IMR-90 (cell line): ENCODE data around the gene MAPRE2. TPM values are rescaled to one million over a fixed set of nuclear protein-coding genes. Genes with fewer than 3 reads are reported as not detected.

Source experiments
- ATAC-seq: fragments of 200-7000 bp; cut with Tn5 transposase; 2 replicates; pipeline ENCODE4 v1.9.1; 2020; ENCODE audit warnings: low read depth, mild to moderate bottlenecking, moderate library complexity
- BruUV-seq: library from RNA; stranded (reverse); fragments of 400-500 nt; replicated peaks from 2 replicates; lab custom pipeline; 2021; lab: Mats Ljungman, UMichigan
- CTCF ChIA-PET: fragments of 300-600 bp; formaldehyde crosslinking; extraction: SDS; loops from one replicate; lab custom pipeline; 2021; ENCODE audit warnings: antibody characterized with exemption; lab: Yijun Ruan, JAX
- POLR2A ChIA-PET: fragments of 300-600 bp; sonication (Branson Sonifier 250); formaldehyde crosslinking; loops from one replicate; lab custom pipeline; 2022; ENCODE audit warnings: antibody characterized with exemption; ENCODE audit not compliant: unreplicated experiment; lab: Charles Lee
- DNase-seq: peaks from one replicate; pipeline ENCODE4 v3.0.0; 2013
- H2AFZ ChIP-seq: replicated peaks from 2 replicates; pipeline ENCODE3; 2013; ENCODE audit warnings: low read length, mild to moderate bottlenecking; ENCODE audit not compliant: poor library complexity
- H2AK5ac ChIP-seq: 2 replicates; pipeline ENCODE4 v1.6.1; 2013; ENCODE audit warnings: low read depth, low read length, inconsistent platforms
- H2AK9ac ChIP-seq: replicated peaks from 2 replicates; pipeline ENCODE3; 2013; ENCODE audit warnings: mild to moderate bottlenecking, low read depth, low read length, moderate library complexity; ENCODE audit not compliant: poor library complexity
- H2BK120ac ChIP-seq: 2 replicates; pipeline ENCODE4 v1.6.1; 2013; ENCODE audit warnings: low read depth, low read length, inconsistent platforms
- H2BK15ac ChIP-seq: 3 replicates; pipeline ENCODE4 v1.6.1; 2013; ENCODE audit warnings: low read depth, low read length, inconsistent platforms
- H2BK20ac ChIP-seq: 2 replicates; pipeline ENCODE4 v1.6.1; 2013; ENCODE audit warnings: low read depth, mild to moderate bottlenecking, inconsistent platforms, low read length, moderate library complexity
- H2BK5ac ChIP-seq: 2 replicates; pipeline ENCODE4 v1.6.1; 2013; ENCODE audit warnings: mild to moderate bottlenecking, low read depth, low read length, inconsistent platforms; ENCODE audit not compliant: poor library complexity, severe bottlenecking
- H3K14ac ChIP-seq: replicated peaks from 2 replicates; pipeline ENCODE4 v1.6.1; 2013; ENCODE audit warnings: low read depth, low read length, inconsistent platforms
- H3K18ac ChIP-seq: 2 replicates; pipeline ENCODE4 v1.6.1; 2013; ENCODE audit warnings: low read depth, low read length, control low read depth
- H3K23ac ChIP-seq: 2 replicates; pipeline ENCODE4 v1.6.1; 2013; ENCODE audit warnings: low read depth, low read length, inconsistent platforms
- H3K27ac ChIP-seq: 2 replicates; pipeline ENCODE4 v1.5.1; 2013; ENCODE audit warnings: mild to moderate bottlenecking, control low read depth, low read length; ENCODE audit not compliant: insufficient read depth
- H3K27me3 ChIP-seq: 2 replicates; pipeline ENCODE4 v1.6.1; 2013; ENCODE audit warnings: low read length; ENCODE audit not compliant: control insufficient read depth, insufficient read depth
- H3K36me3 ChIP-seq: 2 replicates; pipeline ENCODE4 v1.6.1; 2013; ENCODE audit warnings: low read length, mixed read lengths; ENCODE audit not compliant: control insufficient read depth, insufficient read depth
- H3K4ac ChIP-seq: 2 replicates; pipeline ENCODE4 v1.6.1; 2013; ENCODE audit warnings: low read depth, low read length, inconsistent platforms
- H3K4me1 ChIP-seq: 2 replicates; pipeline ENCODE4 v1.6.1; 2013; ENCODE audit warnings: low read length, mixed read lengths; ENCODE audit not compliant: control insufficient read depth, insufficient read depth
- H3K4me2 ChIP-seq: 2 replicates; pipeline ENCODE4 v1.6.1; 2013; ENCODE audit warnings: low read depth, mild to moderate bottlenecking, control low read depth, low read length, moderate library complexity
- H3K4me3 ChIP-seq: 2 replicates; pipeline ENCODE4 v1.5.1; 2013; ENCODE audit warnings: low read depth, mild to moderate bottlenecking, control low read depth, low read length, moderate library complexity; ENCODE audit not compliant: insufficient read depth
- H3K56ac ChIP-seq: 2 replicates; pipeline ENCODE4 v1.6.1; 2013; ENCODE audit warnings: low read length, inconsistent platforms; ENCODE audit not compliant: insufficient read depth; ENCODE audit errors: extremely low read depth
- H3K79me1 ChIP-seq, 2 experiments: 2 replicates each; pipeline ENCODE4 v1.6.1; 2013; ENCODE audit warnings: low read length in 2 of 2, inconsistent platforms in 1 of 2, low read depth in 1 of 2
- H3K9ac ChIP-seq: 2 replicates; pipeline ENCODE4 v1.6.1; 2013; ENCODE audit warnings: low read depth, low read length, control low read depth
- H3K9me1 ChIP-seq: 2 replicates; pipeline ENCODE4 v1.6.1; 2013; ENCODE audit warnings: low read length, inconsistent platforms; ENCODE audit not compliant: insufficient read depth
- H3K9me3 ChIP-seq: 2 replicates; pipeline ENCODE4 v1.6.1; 2013; ENCODE audit warnings: low read length; ENCODE audit not compliant: control insufficient read depth, insufficient read depth
- H4K20me1 ChIP-seq: 2 replicates; pipeline ENCODE4 v1.6.1; 2013; ENCODE audit warnings: low read length, inconsistent platforms; ENCODE audit not compliant: insufficient read depth
- H4K5ac ChIP-seq: 2 replicates; pipeline ENCODE4 v1.6.1; 2013; ENCODE audit warnings: mild to moderate bottlenecking, low read depth, low read length, control low read depth
- H4K8ac ChIP-seq, 2 experiments: 2 replicates each; pipeline ENCODE4 v1.6.1; 2013; ENCODE audit warnings: low read depth in 2 of 2, low read length in 2 of 2, control low read depth in 1 of 2, inconsistent platforms in 1 of 2
- H4K91ac ChIP-seq: 2 replicates; pipeline ENCODE4 v1.6.1; 2013; ENCODE audit warnings: low read depth, low read length, inconsistent platforms; ENCODE audit not compliant: insufficient read depth
- CEBPB ChIP-seq: IDR thresholded peaks from 2 replicates; pipeline ENCODE4 v1.6.1; 2012; ENCODE audit warnings: low read depth, low read length, improper control_type of control experiment
- CHD1 ChIP-seq: IDR thresholded peaks from 2 replicates; pipeline ENCODE4 v1.6.1; 2012; ENCODE audit warnings: low read depth, low read length, improper control_type of control experiment
- CTCF ChIP-seq: conservative IDR thresholded peaks from 2 replicates; pipeline ENCODE4 v1.5.1; 2012; ENCODE audit warnings: mild to moderate bottlenecking, low read depth, low read length, improper control_type of control experiment
- ELK1 ChIP-seq: fragments of 150-350 bp; IDR thresholded peaks from 2 replicates; pipeline ENCODE4 v1.6.1; 2016; ENCODE audit warnings: low read depth, mild to moderate bottlenecking, low read length, moderate library complexity, borderline replicate concordance
- FOS ChIP-seq: fragments of 150-350 bp; IDR thresholded peaks from 2 replicates; pipeline ENCODE4 v1.6.1; 2016; ENCODE audit warnings: low read depth, low read length
- MAFK ChIP-seq: IDR thresholded peaks from 2 replicates; pipeline ENCODE4 v1.6.1; 2012; ENCODE audit warnings: low read depth, low read length, improper control_type of control experiment
- MAZ ChIP-seq: IDR thresholded peaks from 2 replicates; pipeline ENCODE4 v1.6.1; 2012; ENCODE audit warnings: low read depth, mild to moderate bottlenecking, low read length, improper control_type of control experiment, moderate library complexity, borderline replicate concordance
- MXI1 ChIP-seq: IDR thresholded peaks from 2 replicates; pipeline ENCODE4 v1.6.1; 2012; ENCODE audit warnings: low read depth, mild to moderate bottlenecking, low read length, moderate library complexity, borderline replicate concordance
- NFE2L2 ChIP-seq: fragments of 150-350 bp; IDR thresholded peaks from 2 replicates; pipeline ENCODE4 v1.6.1; 2016; ENCODE audit warnings: low read depth, mild to moderate bottlenecking, low read length
- POLR2A ChIP-seq: IDR thresholded peaks from 2 replicates; pipeline ENCODE4 v1.6.1; 2012; ENCODE audit warnings: mild to moderate bottlenecking, low read depth, low read length
- RCOR1 ChIP-seq: IDR thresholded peaks from 2 replicates; pipeline ENCODE4 v1.6.1; 2012; ENCODE audit warnings: mild to moderate bottlenecking, low read length, improper control_type of control experiment; ENCODE audit not compliant: insufficient replicate concordance
- RFX5 ChIP-seq: IDR thresholded peaks from 2 replicates; pipeline ENCODE4 v1.8.0; 2012; ENCODE audit warnings: low read depth, mild to moderate bottlenecking, low read length, moderate library complexity
- SMC3 ChIP-seq: fragments of 150-350 bp; IDR thresholded peaks from 2 replicates; pipeline ENCODE4 v1.6.1; 2016; ENCODE audit warnings: low read depth, mild to moderate bottlenecking, antibody characterized with exemption, low read length, moderate library complexity
- WGBS, 2 experiments: methylation state at CpG; one replicate each; pipeline versions ENCODE4 v1.1.5 to v1.1.7; 2013; ENCODE audit warnings: missing lambda C conversion rate in 2 of 2; ENCODE audit not compliant: insufficient read length in 1 of 2; ENCODE audit errors: extremely low coverage in 2 of 2; 5-methylcytosine and 5-hydroxymethylcytosine counted together
- dilution Hi-C: fragments of 300-500 bp; cut with HindIII; formaldehyde crosslinking; loops from one replicate; pipeline ENCODE4 v1.14.3; 2018; ENCODE audit warnings: low sequenced_read_pairs; ENCODE audit not compliant: unreplicated experiment
- in situ Hi-C: fragments of 300-500 bp; cut with MboI; formaldehyde crosslinking; loops from 3 replicates; pipeline ENCODE4 v1.14.3; 2019; ENCODE audit warnings: low sequenced_read_pairs, inconsistent platforms, mixed read lengths
- intact Hi-C: fragments of 100-400 bp; cut with micrococcal nuclease; formaldehyde crosslinking; loops from 2 replicates; pipeline ENCODE4 v1.10.0; 2022
- polyA plus RNA-seq, 3 experiments: library from polyadenylated mRNA; depleted of rRNA; stranded (reverse); fragments of >200 nt; gene quantifications; 2 replicates each; pipeline ENCODE4 v1.2.3, GENCODE V29; 2012; ENCODE audit warnings: low replicate concordance in 1 of 3
- total RNA-seq: library from RNA; depleted of rRNA; stranded (reverse); fragments of >200 nt; gene quantifications from 2 replicates; pipeline ENCODE4 v1.2.3, GENCODE V29; 2012

The MAPRE2 gene
- total and polyA plus RNA-seq, 2 of the 4 experiments (the other 2 are of a cell fraction) = 19.6 to 23.8 TPM

- H2BK120ac ChIP-seq = no peak overlapping the region
- no peak overlapping the region for H3K23ac ChIP-seq
- ChIA-PET POLR2A (no interaction called here), CTCF (interaction anchor here (0.6 to 1.3 kb wide), 3 partner anchors 124 to 575 kb away, joined by 3 to 9 read pairs (median 3); no protein-coding TSS in a partner anchor)
- no peak overlapping the region for H2AK5ac ChIP-seq
- H3K14ac ChIP-seq = no peak overlapping the region
- no peak overlapping the region for H3K9ac ChIP-seq
- no peaks in the 10 kb centered on the region for H3K36me3 ChIP-seq
- ATAC-seq (no peak), DNase-seq (peak; percentile 44)
- TF ChIP-seq NFE2L2 = no peak
- TF ChIP-seq CHD1 = no peak
- TF ChIP-seq CTCF = no peak
- TF ChIP-seq FOS = no peak
- no peak for TF ChIP-seq MXI1
- no peak for TF ChIP-seq RFX5
- no peak for TF ChIP-seq POLR2A
- no peak for TF ChIP-seq ELK1
- TF ChIP-seq MAFK = no peak
- no peak for TF ChIP-seq SMC3
- TF ChIP-seq MAZ = no peak
- no peak for TF ChIP-seq RCOR1
- TF ChIP-seq CEBPB = no peak
- in situ Hi-C loops = no loop called here
- no TSS peak for BruUV-seq
- no peak overlapping the region for H2AK9ac ChIP-seq
- no peak overlapping the region for H4K5ac ChIP-seq
- H3K4me1 ChIP-seq = peaks cover 5% of the 10 kb centered on the region
- intact Hi-C loops = no loop called here
- H3K9me3 ChIP-seq = no peaks in the 10 kb centered on the region
- no peak overlapping the region for H2BK20ac ChIP-seq
- H3K4me2 ChIP-seq = no peak overlapping the region
- H3K27me3 ChIP-seq = no peaks in the 10 kb centered on the region
- no peaks in the 10 kb centered on the region for H3K9me1 ChIP-seq
- H2AFZ ChIP-seq = no peak overlapping the region
- no peaks in the 10 kb centered on the region for H4K20me1 ChIP-seq
- no peak overlapping the region for H3K18ac ChIP-seq
- WGBS, 2 experiments = no CpG with 5 or more reads among the region's 2 CpGs
- H2BK15ac ChIP-seq = no peak overlapping the region
- H3K27ac ChIP-seq = no peak overlapping the region
- H4K91ac ChIP-seq = no peak overlapping the region
- no peak overlapping the region for H3K4ac ChIP-seq
- no peak overlapping the region for H2BK5ac ChIP-seq
- no peak overlapping the region for H3K56ac ChIP-seq
- H3K4me3 ChIP-seq = no peak overlapping the region
- dilution Hi-C loops = no loop called here
- no peaks in the 10 kb centered on the region for H3K79me1 ChIP-seq
- H4K8ac ChIP-seq = no peak overlapping the region
Measured at GRCh38 chr18:35019933-35020332, 21.3 kb upstream of the MAPRE2 start.
